Stimulated activated CD8-positive, alpha-beta memory T cell treated with anti-CD3 and anti-CD28 coated beads, Interleukin-15, amount 100 ng/mL, for 48 hours (primary cell): ENCODE data around the gene HOXC11.

Experiments used
- DNase-seq, 2 donors: peaks; one replicate each; pipeline ENCODE4 v3.0.0-alpha.2; 2020; ENCODE audit warnings: low read depth in 2 of 2

Gene HOXC11

GRCh38 chr12:54009171-54010052 lies 36.5 kb downstream of the HOXC11 start:
- no peak for DNase-seq

GRCh38 chr12:54010053-54010971 lies 37.4 kb downstream of the HOXC11 start:
- no peak for DNase-seq

GRCh38 chr12:54010972-54011664 lies 38.2 kb downstream of the HOXC11 start:
- no peak for DNase-seq

- no peak for DNase-seq
These were observed 39.0 kb downstream of the HOXC11 start for GRCh38 chr12:54011665-54012532.

GRCh38 chr12:54012631-54013409 lies 39.9 kb downstream of the HOXC11 start:
- no peak for DNase-seq

GRCh38 chr12:54014377-54015017 lies 41.6 kb downstream of the HOXC11 start:
- no peak for DNase-seq

- no peak for DNase-seq
These were observed 42.3 kb downstream of the HOXC11 start for GRCh38 chr12:54015018-54015931.

- no peak for DNase-seq
These were observed 43.1 kb downstream of the HOXC11 start for GRCh38 chr12:54016051-54016450.

GRCh38 chr12:54016478-54016964 lies 43.6 kb downstream of the HOXC11 start:
- DNase-seq = no peak

GRCh38 chr12:54017027-54017788 lies 44.3 kb downstream of the HOXC11 start:
- DNase-seq = no peak

GRCh38 chr12:54017878-54018467 lies 45.0 kb downstream of the HOXC11 start:
- DNase-seq = peak; percentile 62 to 64

GRCh38 chr12:54018468-54018984 lies 45.6 kb downstream of the HOXC11 start:
- DNase-seq = no peak

GRCh38 chr12:54019091-54019811 lies 46.3 kb downstream of the HOXC11 start:
- no peak for DNase-seq

GRCh38 chr12:54019924-54020590 lies 47.1 kb downstream of the HOXC11 start:
- no peak for DNase-seq

- DNase-seq = no peak
These were observed 47.9 kb downstream of the HOXC11 start for GRCh38 chr12:54020591-54021405.
